GM19468 (cell line): ENCODE results near the gene DPH2.

Experiments
- ATAC-seq: cut with Tn5 transposase; IDR thresholded peaks from one replicate; pipeline ENCODE4 v1.9.1; 2021; ENCODE audit warnings: mild to moderate bottlenecking, moderate library complexity, moderate number of reproducible peaks; ENCODE audit not compliant: unreplicated experiment; ENCODE audit errors: extremely low read depth

DPH2 gene

DNA sequence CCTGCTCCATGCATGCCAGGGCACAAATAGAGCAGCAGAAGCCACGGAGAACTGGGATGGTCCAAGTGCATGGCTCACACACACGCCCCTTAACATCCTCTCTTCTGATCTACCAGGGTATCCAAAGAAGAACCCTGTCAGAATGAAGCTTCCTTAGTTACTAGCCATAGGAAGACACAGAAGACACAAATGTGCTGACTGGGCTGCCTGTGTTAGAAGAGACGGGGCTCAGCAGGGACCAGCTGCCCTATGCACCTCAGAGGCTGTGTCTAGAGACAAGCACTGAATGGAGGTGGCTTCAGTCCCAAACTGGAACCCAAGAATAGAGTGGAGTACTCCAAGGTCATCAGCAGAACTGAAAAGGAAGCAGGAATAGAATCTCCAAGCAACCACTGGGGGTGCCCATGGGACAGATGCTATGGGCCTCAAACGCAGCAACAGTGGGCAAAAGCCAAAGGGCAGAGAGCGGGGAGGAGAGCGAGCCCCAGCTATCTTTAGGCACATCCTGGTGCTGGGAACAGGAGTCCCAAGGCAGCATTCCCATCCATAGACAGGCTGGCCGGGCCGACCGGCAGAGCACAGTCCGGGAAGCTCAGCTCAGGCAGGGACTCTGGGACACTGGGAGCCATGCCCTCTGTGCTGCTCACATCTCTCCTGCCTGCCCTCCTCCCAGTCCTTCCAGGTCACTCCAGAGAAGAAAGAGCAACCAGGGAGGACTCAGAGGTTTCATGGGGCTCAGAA, 51.9 kb downstream of the DPH2 start:
- no peak for ATAC-seq
